H1 (cell line): ENCODE measurements around the gene BMP4. TPM values are rescaled to one million over a fixed set of nuclear protein-coding genes. Genes with fewer than 3 reads are reported as not detected.

ENCODE experiments used
- CEBPB ChIP-seq: IDR thresholded peaks from 2 replicates; pipeline ENCODE4 v1.6.1; 2012; ENCODE audit warnings: low read depth, low read length
- CHD7 ChIP-seq: fragments of 300-600 bp; sonication (generic); IDR thresholded peaks from 2 replicates; pipeline ENCODE4 v1.7.1; 2012; ENCODE audit warnings: low read length, moderate library complexity, mild to moderate bottlenecking, inconsistent platforms; ENCODE audit not compliant: insufficient replicate concordance
- RAD21 ChIP-seq, 2 experiments: IDR thresholded peaks in 1 of 2; conservative IDR thresholded peaks in 1 of 2; 2 replicates each; pipeline ENCODE4 v1.6.1; 2011; ENCODE audit warnings: low read depth in 2 of 2, low read length in 2 of 2, improper control_type of control experiment in 1 of 2, inconsistent platforms in 1 of 2, mild to moderate bottlenecking in 1 of 2, moderate library complexity in 1 of 2
- RFX5 ChIP-seq: IDR thresholded peaks from 2 replicates; pipeline ENCODE4 v1.6.1; 2011; ENCODE audit warnings: low read depth, low read length, improper control_type of control experiment, borderline replicate concordance
- SIX5 ChIP-seq: IDR thresholded peaks from 2 replicates; pipeline ENCODE4 v1.6.1; 2011; ENCODE audit warnings: mild to moderate bottlenecking, low read depth, low read length
- polyA plus RNA-seq, 7 experiments: library from polyadenylated mRNA; depleted of rRNA in 3 of 7; stranded (reverse) in 5 of 7; unstranded in 2 of 7; fragments of >200 nt in 5 of 7; fragments of 200-250 nt in 2 of 7; gene quantifications; 1 replicate in 5 of 7; 2 replicates in 1 of 7; 4 replicates in 1 of 7; pipeline versions ENCODE4 v1.2.1 to v1.2.3, GENCODE V29; 2011 to 2013; ENCODE audit warnings: missing spikeins in 2 of 7, mixed read lengths in 2 of 7
- total RNA-seq: library from RNA; stranded (reverse); fragmentation: NEBNext Ultra II Directional; extraction: Animal tissue kit (Norgen Biotek cat#: 25700); gene quantifications from 2 replicates; pipeline ENCODE4 v1.2.1, GENCODE V29; 2021
- TF ChIP-seq, protein P1 (sequence below), 3 experiments: IDR thresholded peaks; 1 replicate in 2 of 3; 2 replicates in 1 of 3; pipeline versions ENCODE4 v1.5.1 to v1.6.1; 2011; ENCODE audit warnings: low read length in 3 of 3, mild to moderate bottlenecking in 3 of 3, inconsistent platforms in 2 of 3, low read depth in 1 of 3, moderate library complexity in 1 of 3; ENCODE audit not compliant: insufficient read depth in 1 of 3; ENCODE audit errors: control extremely low read depth in 1 of 3

BMP4 gene
- total and polyA plus RNA-seq, 2 of the 8 experiments (the other 6 are each of a cell fraction or from before 2014, with no cell fraction given): 2.3 to 5.4 TPM

DNA sequence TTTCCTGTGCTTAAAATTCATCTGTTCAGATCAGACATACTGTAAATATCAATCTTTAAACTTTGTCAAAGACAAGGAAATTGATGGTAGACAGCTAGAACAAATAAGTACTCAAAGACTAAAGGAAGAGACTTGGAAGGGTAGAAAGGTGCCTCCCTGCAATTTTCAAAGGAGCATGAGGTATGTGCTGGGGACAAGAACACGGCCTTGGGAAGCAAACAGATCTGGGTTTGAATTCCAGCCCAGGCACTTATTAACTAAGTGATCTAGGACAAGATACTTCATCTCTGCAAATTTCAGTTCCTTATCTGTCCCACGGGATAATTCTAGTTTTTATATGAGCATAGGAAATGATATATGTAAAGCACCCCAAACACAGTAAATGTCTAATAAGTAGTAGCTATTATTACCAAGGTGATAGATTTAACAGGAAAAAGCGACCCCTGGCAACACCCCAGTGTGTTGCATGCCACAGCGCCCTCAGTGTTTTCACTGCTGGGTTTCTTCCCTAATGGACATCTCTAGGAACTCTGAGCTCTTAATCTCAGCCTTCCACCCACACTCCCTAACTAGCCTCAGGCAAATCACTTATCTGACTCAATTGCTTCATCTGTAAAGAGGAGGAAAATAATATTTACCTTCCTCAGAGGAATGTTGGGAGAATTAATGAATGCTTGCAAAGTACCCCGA lies 44.7 kb upstream of the BMP4 start (continued):
- TF ChIP-seq CHD7: no peak
- TF ChIP-seq RAD21 (IDR thresholded peaks at IDR 0.05 in 1 of 2, conservative IDR thresholded peaks at IDR 0.05 in 1 of 2; ENCODE audit: low read depth in 2 of 2, low read length in 2 of 2): peak; percentile 57 to 64
- peak; percentile 5; the same call in 1 of the 2 replicates for TF ChIP-seq SIX5
- TF ChIP-seq RFX5: no peak
- TF ChIP-seq, protein P1, sequence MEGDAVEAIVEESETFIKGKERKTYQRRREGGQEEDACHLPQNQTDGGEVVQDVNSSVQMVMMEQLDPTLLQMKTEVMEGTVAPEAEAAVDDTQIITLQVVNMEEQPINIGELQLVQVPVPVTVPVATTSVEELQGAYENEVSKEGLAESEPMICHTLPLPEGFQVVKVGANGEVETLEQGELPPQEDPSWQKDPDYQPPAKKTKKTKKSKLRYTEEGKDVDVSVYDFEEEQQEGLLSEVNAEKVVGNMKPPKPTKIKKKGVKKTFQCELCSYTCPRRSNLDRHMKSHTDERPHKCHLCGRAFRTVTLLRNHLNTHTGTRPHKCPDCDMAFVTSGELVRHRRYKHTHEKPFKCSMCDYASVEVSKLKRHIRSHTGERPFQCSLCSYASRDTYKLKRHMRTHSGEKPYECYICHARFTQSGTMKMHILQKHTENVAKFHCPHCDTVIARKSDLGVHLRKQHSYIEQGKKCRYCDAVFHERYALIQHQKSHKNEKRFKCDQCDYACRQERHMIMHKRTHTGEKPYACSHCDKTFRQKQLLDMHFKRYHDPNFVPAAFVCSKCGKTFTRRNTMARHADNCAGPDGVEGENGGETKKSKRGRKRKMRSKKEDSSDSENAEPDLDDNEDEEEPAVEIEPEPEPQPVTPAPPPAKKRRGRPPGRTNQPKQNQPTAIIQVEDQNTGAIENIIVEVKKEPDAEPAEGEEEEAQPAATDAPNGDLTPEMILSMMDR (IDR thresholded peaks at IDR 0.05; ENCODE audit: control extremely low read depth in 1 of 3, insufficient read depth in 1 of 3, low read depth in 1 of 3, low read length in 3 of 3): peak; percentile 47 to 64 (median 51)
- TF ChIP-seq CEBPB: no peak
